Activated CD4-positive, alpha-beta T cell treated with anti-CD3 and anti-CD28 coated beads for 36 hours (primary cell): ENCODE data around the gene CCDC158. TPM values are rescaled to one million over a fixed set of nuclear protein-coding genes. Genes with fewer than 3 reads are reported as not detected.

Experiments
- ATAC-seq: fragments of 200-7000 bp; cut with Tn5 transposase; one replicate; pipeline ENCODE4 v1.10.0; 2021; ENCODE audit warnings: mild to moderate bottlenecking, moderate library complexity
- CTCF ChIA-PET: fragments of 350-600 bp; sonication (Branson Sonifier 250); formaldehyde crosslinking; loops from one replicate; lab custom pipeline; 2021; ENCODE audit warnings: antibody characterized with exemption; lab: Charles Lee
- POLR2A ChIA-PET: fragments of 350-600 bp; sonication (Branson Sonifier 250); formaldehyde crosslinking; loops from one replicate; lab custom pipeline; 2021; ENCODE audit warnings: antibody characterized with exemption, inconsistent platforms; lab: Charles Lee
- DNase-seq: peaks from one replicate; pipeline ENCODE4 v3.0.0-alpha.2; 2020
- H3K27ac Mint-ChIP-seq: one replicate; pipeline ENCODE4 v1.8.0; 2021; ENCODE audit warnings: mixed read lengths
- H3K27me3 Mint-ChIP-seq: one replicate; pipeline ENCODE4 v1.8.0; 2021; ENCODE audit warnings: mixed read lengths
- H3K36me3 Mint-ChIP-seq: one replicate; pipeline ENCODE4 v1.8.0; 2021; ENCODE audit warnings: low read depth, mixed read lengths
- H3K4me1 Mint-ChIP-seq: one replicate; pipeline ENCODE4 v1.8.0; 2021; ENCODE audit warnings: mixed read lengths
- H3K4me3 Mint-ChIP-seq: one replicate; pipeline ENCODE4 v1.8.0; 2021; ENCODE audit warnings: mild to moderate bottlenecking, moderate library complexity, mixed read lengths
- H3K9me3 Mint-ChIP-seq: one replicate; pipeline ENCODE4 v1.8.0; 2021; ENCODE audit warnings: low read depth, mixed read lengths
- intact Hi-C, 2 experiments: fragments of 100-400 bp; cut with DNase I in 1 of 2; cut with micrococcal nuclease in 1 of 2; formaldehyde crosslinking; loops; one replicate each; pipeline versions ENCODE4 v1.14.2 to v1.15.1; 2022 to 2024; cut with DNase I, micrococcal nuclease
- total RNA-seq, 2 experiments: library from RNA; stranded (reverse); gene quantifications; one replicate each; pipeline ENCODE4 v1.2.3, GENCODE V29; 2021

The CCDC158 gene
- total RNA-seq, 2 experiments from 2014 or later: not detected

- H3K27ac Mint-ChIP-seq: no peak overlapping the region
- ATAC-seq (no peak), DNase-seq (no peak)
- no peaks in the 10 kb centered on the region for H3K9me3 Mint-ChIP-seq
- peaks cover 28% of the 10 kb centered on the region for H3K27me3 Mint-ChIP-seq
- H3K4me1 Mint-ChIP-seq: peaks cover 7% of the 10 kb centered on the region
- intact Hi-C loops: loop anchor here in 1 of 2 experiments (5.0 kb wide), 1 partner anchor 98 kb away; the partner anchor contains the start of gene SCARB2
- CTCF ChIA-PET: no interaction called here
- no peak overlapping the region for H3K4me3 Mint-ChIP-seq
- POLR2A ChIA-PET: no interaction called here
- H3K36me3 Mint-ChIP-seq: no peaks in the 10 kb centered on the region
Observed at GRCh38 chr4:76309939-76310550, 110.9 kb downstream of the CCDC158 start.

- Mint-ChIP-seq H3K9me3 (no peaks in the 10 kb centered on the region), H3K4me1 (peaks cover 12% of the 10 kb centered on the region), H3K27me3 (peaks cover 28% of the 10 kb centered on the region), H3K36me3 (no peaks in the 10 kb centered on the region), H3K4me3 (no peak overlapping the region), H3K27ac (no peak overlapping the region)
- intact Hi-C loops: loop anchor here in 1 of 2 experiments (5.0 kb wide), 1 partner anchor 96 kb away; the partner anchor contains the start of gene SCARB2
- ChIA-PET CTCF (interaction anchor here (1.2 kb wide), 1 partner anchor 69 kb away, joined by 4 read pairs; no protein-coding TSS in a partner anchor), POLR2A (no interaction called here)
- no peak for DNase-seq
- ATAC-seq: no peak
Observed at GRCh38 chr4:76308548-76308947, 112.4 kb downstream of the CCDC158 start.

- ChIA-PET POLR2A (no interaction called here), CTCF (interaction anchor here (0.6 to 1.0 kb wide), 2 partner anchors 127 to 1563 kb away, joined by 3 to 4 read pairs; no protein-coding TSS in a partner anchor)
- ATAC-seq (no peak), DNase-seq (no peak)
- Mint-ChIP-seq H3K4me3 (peak overlapping the region; percentile 25), H3K36me3 (no peaks in the 10 kb centered on the region), H3K9me3 (no peaks in the 10 kb centered on the region), H3K27ac (no peak overlapping the region), H3K4me1 (peaks cover 15% of the 10 kb centered on the region), H3K27me3 (peaks cover 34% of the 10 kb centered on the region)
- intact Hi-C loops: loop anchor here in 1 of 2 experiments (5.0 kb wide), 1 partner anchor 95 kb away; the partner anchor contains the start of gene SCARB2
Observed at GRCh38 chr4:76307660-76308014, 113.3 kb downstream of the CCDC158 start.

- peaks cover 15% of the 10 kb centered on the region for H3K4me1 Mint-ChIP-seq
- intact Hi-C loops: loop anchor here in 1 of 2 experiments (5.0 kb wide), 1 partner anchor 95 kb away; the partner anchor contains the start of gene SCARB2
- peak overlapping the region; percentile 63 for H3K4me3 Mint-ChIP-seq
- POLR2A ChIA-PET: no interaction called here
- ATAC-seq (peak; percentile 34), DNase-seq (peak; percentile 53)
- no peaks in the 10 kb centered on the region for H3K36me3 Mint-ChIP-seq
- H3K27ac Mint-ChIP-seq: peak overlapping the region; percentile 34
- H3K27me3 Mint-ChIP-seq: peaks cover 39% of the 10 kb centered on the region
- no peaks in the 10 kb centered on the region for H3K9me3 Mint-ChIP-seq
- CTCF ChIA-PET: interaction anchor here (0.6 to 1.2 kb wide), 6 partner anchors 9 to 1563 kb away, joined by 3 to 9 read pairs (median 4); partner anchors contain the start of gene NAAA
Observed at GRCh38 chr4:76306882-76307659, 113.9 kb downstream of the CCDC158 start.

GRCh38 chr4:76305971-76306881 lies 114.7 kb downstream of the CCDC158 start, which contains the start of gene STBD1:
Gene STBD1 (plus strand): TSS chr4:76306733. CDS start chr4:76306770, 37 bp downstream.
- Mint-ChIP-seq H3K9me3 (no peaks in the 10 kb centered on the region), H3K36me3 (no peaks in the 10 kb centered on the region), H3K4me3 (peak within 1 kb of the TSS; percentile 63), H3K27ac (peak within 1 kb of the TSS; percentile 34), H3K4me1 (peaks cover 22% of the 10 kb centered on the region), H3K27me3 (peaks cover 39% of the 10 kb centered on the region)
- intact Hi-C loops: loop anchor here in 1 of 2 experiments (5.0 kb wide), 1 partner anchor 94 kb away; the partner anchor contains the start of gene SCARB2
- DNase-seq: peak; percentile 40
- peak; percentile 14 for ATAC-seq
- ChIA-PET CTCF (interaction anchor here (0.6 to 1.2 kb wide), 10 partner anchors 10 to 365 kb away, joined by 3 to 9 read pairs (median 3); partner anchors contain the start of gene NAAA), POLR2A (no interaction called here)

- ATAC-seq (peak; percentile 42), DNase-seq (peak; percentile 42)
- H3K4me3 Mint-ChIP-seq: peak overlapping the region; percentile 63
- peaks cover 39% of the 10 kb centered on the region for H3K27me3 Mint-ChIP-seq
- H3K4me1 Mint-ChIP-seq: peaks cover 29% of the 10 kb centered on the region
- H3K27ac Mint-ChIP-seq: no peak overlapping the region
- intact Hi-C loops: loop anchor here in 1 of 2 experiments (5.0 kb wide), 1 partner anchor 93 kb away; the partner anchor contains the start of gene SCARB2
- no peaks in the 10 kb centered on the region for H3K36me3 Mint-ChIP-seq
- ChIA-PET POLR2A (interaction anchor here (0.7 kb wide), 1 partner anchor 180 kb away, joined by 3 read pairs; no protein-coding TSS in a partner anchor), CTCF (interaction anchor here (0.6 to 1.1 kb wide), 6 partner anchors 71 to 250 kb away, joined by 3 to 4 read pairs (median 3); no protein-coding TSS in a partner anchor)
- no peaks in the 10 kb centered on the region for H3K9me3 Mint-ChIP-seq
Observed at GRCh38 chr4:76305033-76305687, 115.8 kb downstream of the CCDC158 start.

GRCh38 chr4:76302826-76303438 lies 118.0 kb downstream of the CCDC158 start:
- intact Hi-C loops: no loop called here
- CTCF ChIA-PET: no interaction called here
- H3K27me3 Mint-ChIP-seq: peaks cover 27% of the 10 kb centered on the region

DNA sequence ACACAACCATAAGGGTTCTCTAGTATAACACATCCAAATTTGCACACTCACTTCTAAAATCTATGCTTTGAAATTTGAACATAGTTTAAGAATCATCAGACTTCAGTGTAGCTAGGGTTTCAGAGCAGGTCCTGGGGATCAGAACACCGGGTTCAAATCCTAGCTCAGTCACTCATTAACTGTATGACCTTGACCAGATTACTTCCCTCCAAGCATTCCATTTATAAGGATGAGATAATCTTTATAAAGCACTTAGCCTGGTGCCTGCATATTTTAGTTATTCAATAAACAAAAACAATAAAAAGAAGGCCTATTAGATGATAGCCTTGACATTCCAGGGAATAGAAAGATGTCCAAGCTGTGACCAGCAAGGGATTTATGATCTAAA lies 119.2 kb downstream of the CCDC158 start:
- DNase-seq: no peak
- Mint-ChIP-seq H3K4me1 (peaks cover 29% of the 10 kb centered on the region), H3K9me3 (peaks cover 16% of the 10 kb centered on the region), H3K36me3 (peaks cover 6% of the 10 kb centered on the region), H3K4me3 (no peak overlapping the region), H3K27me3 (peaks cover 23% of the 10 kb centered on the region), H3K27ac (no peak overlapping the region)
- no peak for ATAC-seq
- ChIA-PET POLR2A (interaction anchor here (0.6 kb wide), 1 partner anchor 323 kb away, joined by 3 read pairs; no protein-coding TSS in a partner anchor), CTCF (interaction anchor here (1.2 kb wide), 1 partner anchor 23 kb away, joined by 4 read pairs; no protein-coding TSS in a partner anchor)
- intact Hi-C loops: loop anchor here in 1 of 2 experiments (2.0 kb wide), 2 partner anchors 243 to 727 kb away; no protein-coding TSS in a partner anchor

More at GRCh38 chr4:76302826-76303438, 118.0 kb downstream of the CCDC158 start:
- H3K27ac Mint-ChIP-seq: no peak overlapping the region
- H3K4me3 Mint-ChIP-seq: no peak overlapping the region
- POLR2A ChIA-PET: no interaction called here
- peaks cover 6% of the 10 kb centered on the region for H3K36me3 Mint-ChIP-seq
- DNase-seq (no peak), ATAC-seq (no peak)
- H3K9me3 Mint-ChIP-seq: peaks cover 6% of the 10 kb centered on the region
- H3K4me1 Mint-ChIP-seq: peaks cover 29% of the 10 kb centered on the region

- intact Hi-C loops: loop anchor here in 1 of 2 experiments (2.0 kb wide), 2 partner anchors 242 to 728 kb away; no protein-coding TSS in a partner anchor
- ChIA-PET CTCF (interaction anchor here (0.6 to 1.2 kb wide), 2 partner anchors 23 to 987 kb away, joined by 4 read pairs; no protein-coding TSS in a partner anchor), POLR2A (interaction anchor here (0.6 kb wide), 1 partner anchor 323 kb away, joined by 3 read pairs; no protein-coding TSS in a partner anchor)
- H3K4me3 Mint-ChIP-seq: no peak overlapping the region
- H3K27me3 Mint-ChIP-seq: peaks cover 23% of the 10 kb centered on the region
- DNase-seq: peak; percentile 55
- peaks cover 29% of the 10 kb centered on the region for H3K4me1 Mint-ChIP-seq
- peak; percentile 94 for ATAC-seq
- H3K27ac Mint-ChIP-seq: no peak overlapping the region
- peaks cover 20% of the 10 kb centered on the region for H3K9me3 Mint-ChIP-seq
- H3K36me3 Mint-ChIP-seq: peaks cover 6% of the 10 kb centered on the region
Observed at GRCh38 chr4:76301068-76301774, 119.7 kb downstream of the CCDC158 start.
